ENCODE data around the gene MRPL20. TPM values are rescaled to one million over a fixed set of nuclear protein-coding genes. Genes with fewer than 3 reads are reported as not detected.

MRPL20 gene
- total and polyA plus RNA-seq, 5 experiments from 2014 or later: 162 to 233 (median 203) TPM

DNA sequence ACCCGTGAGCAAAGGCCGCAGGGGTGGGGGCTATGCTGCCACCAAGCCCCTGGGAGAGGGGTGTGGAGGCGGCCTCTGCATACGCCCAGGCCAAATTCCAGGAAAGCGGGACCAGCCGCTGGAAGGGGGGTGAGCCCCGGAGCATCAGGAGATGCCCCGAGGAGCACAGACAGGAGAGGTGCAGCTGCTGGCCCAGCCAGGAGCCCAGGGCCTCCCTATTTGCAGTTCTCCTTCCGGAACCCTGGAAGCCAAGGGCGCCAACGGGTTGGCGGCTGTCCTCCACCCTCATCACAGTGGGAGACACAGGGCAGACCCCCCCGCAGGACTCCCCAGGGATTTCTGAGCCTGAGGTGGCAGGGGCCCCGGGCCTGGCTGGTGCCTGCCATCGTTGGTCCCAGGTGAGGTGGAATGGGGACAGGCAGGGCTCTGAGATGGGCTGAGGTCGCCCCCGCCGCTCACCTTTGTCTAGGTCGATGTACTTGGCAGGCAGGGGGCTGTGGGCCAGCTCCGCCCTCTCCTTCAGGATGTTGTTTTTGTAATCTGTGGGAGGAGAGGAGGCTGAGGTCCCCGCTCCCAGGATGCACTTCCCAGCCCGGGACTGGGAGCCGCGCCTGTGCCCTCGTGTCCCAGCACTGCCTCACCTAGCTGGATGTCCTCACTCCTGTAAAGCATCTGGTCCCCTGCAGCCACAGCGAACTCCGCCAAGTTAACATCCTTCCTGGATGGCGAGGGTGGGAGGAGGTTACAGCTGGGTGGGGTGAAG, 53.5 kb downstream of the MRPL20 start:
- H3K27me3 Mint-ChIP-seq: peaks cover 0 to 13% (median 0%) of the 10 kb centered on the region in 5 donors
- H3K4me3 Mint-ChIP-seq: peak overlapping the region in 9 of 10 donors; percentile 29 to 83 (median 60)
- H3K9me3 Mint-ChIP-seq: no peaks in the 10 kb centered on the region
- H3K27ac Mint-ChIP-seq: peak overlapping the region in 4 of 10 donors; percentile 32 to 86 (median 66)
- no peaks in the 10 kb centered on the region for H3K36me3 Mint-ChIP-seq
- POLR2A ChIA-PET: interaction anchor here (1.0 to 7.4 kb wide), 4 partner anchors 12 to 54 kb away, joined by 3 to 105 read pairs (median 6); partner anchors contain the start of gene AURKAIP1
- ATAC-seq (no peak), DNase-seq (peak in 1 of 10 donors; percentile 27)
- H3K4me1 Mint-ChIP-seq: peaks cover 11 to 34% (median 28%) of the 10 kb centered on the region in 4 donors

- Mint-ChIP-seq H3K27me3 (peaks cover 0 to 13% (median 0%) of the 10 kb centered on the region in 5 donors), H3K4me3 (peak overlapping the region; percentile 25 to 85 (median 70)), H3K9me3 (no peaks in the 10 kb centered on the region), H3K27ac (peak overlapping the region in 9 of 10 donors; percentile 17 to 93 (median 66)), H3K4me1 (peaks cover 11 to 31% (median 25%) of the 10 kb centered on the region in 4 donors), H3K36me3 (no peaks in the 10 kb centered on the region)
- POLR2A ChIA-PET: interaction anchor here (0.6 to 7.4 kb wide), 3 partner anchors 19 to 339 kb away, joined by 3 to 105 read pairs (median 3); partner anchors contain the start of gene AURKAIP1
- ATAC-seq: no peak
- DNase-seq: no peak
These were observed 54.2 kb downstream of the MRPL20 start for GRCh38 chr1:1352786-1353388.

Other genes starting within 250 kb of the MRPL20 start
- not detected for gene TTLL10, start 233.4 kb downstream of the MRPL20 start, total RNA-seq
- not detected for gene TTLL10, start 233.4 kb downstream of the MRPL20 start, polyA plus RNA-seq
- gene TNFRSF18, start 200.7 kb downstream of the MRPL20 start, total RNA-seq: 1 to 10 TPM; 1.5 to 1.6 TPM
- gene TNFRSF18, start 200.7 kb downstream of the MRPL20 start, polyA plus RNA-seq: 1 to 10 TPM in 1 of 3 donors, not detected in 2; 2.3 TPM
- under 1 TPM; 0.44 to 0.73 TPM for gene TNFRSF4, start 193.1 kb downstream of the MRPL20 start, total RNA-seq
- under 1 TPM; 0.30 to 0.62 (median 0.30) TPM for gene TNFRSF4, start 193.1 kb downstream of the MRPL20 start, polyA plus RNA-seq
- 100 to 1,000 TPM; 110 to 115 TPM for gene SDF4, start 175.3 kb downstream of the MRPL20 start, total RNA-seq
- gene SDF4, start 175.3 kb downstream of the MRPL20 start, polyA plus RNA-seq: 10 to 100 TPM; 73.8 to 86.3 (median 76.7) TPM
- gene B3GALT6, start 175.1 kb downstream of the MRPL20 start, total RNA-seq: 10 to 100 TPM; 21.4 to 23.6 TPM
- 10 to 100 TPM in 2 of 3 donors, 1 to 10 TPM in 1; 8.8 to 24.6 (median 14.6) TPM for gene B3GALT6, start 175.1 kb downstream of the MRPL20 start, polyA plus RNA-seq
- 1 to 10 TPM; 5.0 to 7.1 TPM for gene C1QTNF12, start 160.6 kb downstream of the MRPL20 start, total RNA-seq
- under 1 TPM in 1 of 3 donors, not detected in 2; 0.22 TPM for gene C1QTNF12, start 160.6 kb downstream of the MRPL20 start, polyA plus RNA-seq
- gene UBE2J2, start 133.4 kb downstream of the MRPL20 start, total RNA-seq: 100 to 1,000 TPM; 104 to 105 TPM
- gene UBE2J2, start 133.4 kb downstream of the MRPL20 start, polyA plus RNA-seq: 10 to 100 TPM; 84.7 to 92.9 (median 85.8) TPM
- gene SCNN1D, start 126.9 kb downstream of the MRPL20 start, total RNA-seq: 10 to 100 TPM; 11.8 to 17.4 TPM
- gene SCNN1D, start 126.9 kb downstream of the MRPL20 start, polyA plus RNA-seq: under 1 TPM in 2 of 3 donors, not detected in 1; 0.06 to 0.58 TPM
- 10 to 100 TPM; 65.3 to 69.1 TPM for gene ACAP3, start 99.4 kb downstream of the MRPL20 start, total RNA-seq
- gene ACAP3, start 99.4 kb downstream of the MRPL20 start, polyA plus RNA-seq: 1 to 10 TPM; 2.0 to 6.7 (median 3.5) TPM
- gene PUSL1, start 98.7 kb downstream of the MRPL20 start, total RNA-seq: 10 to 100 TPM; 19.6 to 23.4 TPM
- 10 to 100 TPM; 14.5 to 18.2 (median 17.7) TPM for gene PUSL1, start 98.7 kb downstream of the MRPL20 start, polyA plus RNA-seq
- gene INTS11, start 82.6 kb downstream of the MRPL20 start, total RNA-seq: 100 to 1,000 TPM; 171 to 174 TPM
- gene INTS11, start 82.6 kb downstream of the MRPL20 start, polyA plus RNA-seq: 10 to 100 TPM; 51.7 to 65.1 (median 59.9) TPM
- 10 to 100 TPM; 25.5 to 25.9 TPM for gene CPTP, start 82.5 kb downstream of the MRPL20 start, total RNA-seq
- gene CPTP, start 82.5 kb downstream of the MRPL20 start, polyA plus RNA-seq: 10 to 100 TPM in 2 of 3 donors, 1 to 10 TPM in 1; 9.3 to 19.9 (median 11.6) TPM
- gene TAS1R3, start 76.0 kb downstream of the MRPL20 start, total RNA-seq: 1 to 10 TPM; 2.7 to 3.0 TPM
- gene TAS1R3, start 76.0 kb downstream of the MRPL20 start, polyA plus RNA-seq: under 1 TPM in 1 of 3 donors, not detected in 2; 0.10 TPM
- gene DVL1, start 57.9 kb downstream of the MRPL20 start, total RNA-seq: 10 to 100 TPM; 41.9 to 53.3 TPM
- gene DVL1, start 57.9 kb downstream of the MRPL20 start, polyA plus RNA-seq: 1 to 10 TPM in 2 of 3 donors, under 1 TPM in 1; 0.99 to 2.0 (median 1.4) TPM
- gene MXRA8, start 48.7 kb downstream of the MRPL20 start, total RNA-seq: 1 to 10 TPM; 7.4 to 7.7 TPM
- 10 to 100 TPM in 2 of 3 donors, 1 to 10 TPM in 1; 7.4 to 22.0 (median 19.7) TPM for gene MXRA8, start 48.7 kb downstream of the MRPL20 start, polyA plus RNA-seq
- gene AURKAIP1, start 32.1 kb downstream of the MRPL20 start, total RNA-seq: 10 to 100 TPM; 68.0 to 70.3 TPM
- 100 to 1,000 TPM; 146 to 169 (median 168) TPM for gene AURKAIP1, start 32.1 kb downstream of the MRPL20 start, polyA plus RNA-seq
- gene CCNL2, start 8.0 kb downstream of the MRPL20 start, total RNA-seq: 100 to 1,000 TPM; 399 to 406 TPM
- gene CCNL2, start 8.0 kb downstream of the MRPL20 start, polyA plus RNA-seq: 10 to 100 TPM; 13.4 to 28.1 (median 13.7) TPM
- gene ANKRD65, start 14.0 kb upstream of the MRPL20 start, total RNA-seq: not detected
- not detected for gene ANKRD65, start 14.0 kb upstream of the MRPL20 start, polyA plus RNA-seq
- not detected for gene VWA1, start 28.4 kb upstream of the MRPL20 start, total RNA-seq
- gene VWA1, start 28.4 kb upstream of the MRPL20 start, polyA plus RNA-seq: not detected
- gene ATAD3C, start 42.4 kb upstream of the MRPL20 start, total RNA-seq: under 1 TPM; 0.49 to 0.70 TPM
- gene ATAD3C, start 42.4 kb upstream of the MRPL20 start, polyA plus RNA-seq: 1 to 10 TPM in 2 of 3 donors, under 1 TPM in 1; 0.04 to 3.1 (median 2.1) TPM
- 10 to 100 TPM; 47.3 to 50.9 TPM for gene ATAD3B, start 64.5 kb upstream of the MRPL20 start, total RNA-seq
- 1 to 10 TPM; 2.4 to 5.6 (median 2.6) TPM for gene ATAD3B, start 64.5 kb upstream of the MRPL20 start, polyA plus RNA-seq
- gene ATAD3A, start 104.9 kb upstream of the MRPL20 start, total RNA-seq: 10 to 100 TPM; 24.7 to 27.5 TPM
- 10 to 100 TPM in 1 of 3 donors, 1 to 10 TPM in 2; 7.7 to 15.3 (median 8.5) TPM for gene ATAD3A, start 104.9 kb upstream of the MRPL20 start, polyA plus RNA-seq
- gene TMEM240, start 133.3 kb upstream of the MRPL20 start, total RNA-seq: 1 to 10 TPM; 3.4 TPM
- gene TMEM240, start 133.3 kb upstream of the MRPL20 start, polyA plus RNA-seq: not detected
- gene SSU72, start 167.6 kb upstream of the MRPL20 start, total RNA-seq: 100 to 1,000 TPM; 158 to 162 TPM
- 100 to 1,000 TPM; 219 to 290 (median 248) TPM for gene SSU72, start 167.6 kb upstream of the MRPL20 start, polyA plus RNA-seq
- gene FNDC10, start 192.8 kb upstream of the MRPL20 start, total RNA-seq: 1 to 10 TPM; 3.7 to 3.8 TPM
- gene FNDC10, start 192.8 kb upstream of the MRPL20 start, polyA plus RNA-seq: 1 to 10 TPM in 1 of 3 donors, under 1 TPM in 2; 0.75 to 2.4 (median 0.89) TPM
- 100 to 1,000 TPM; 109 to 122 TPM for gene MIB2, start 208.2 kb upstream of the MRPL20 start, total RNA-seq
- gene MIB2, start 208.2 kb upstream of the MRPL20 start, polyA plus RNA-seq: 10 to 100 TPM; 23.6 to 31.1 (median 27.2) TPM
- gene MMP23B, start 224.9 kb upstream of the MRPL20 start, total RNA-seq: 1 to 10 TPM; 3.6 to 6.1 TPM
- 1 to 10 TPM in 2 of 3 donors, not detected in 1; 1.1 to 2.4 TPM for gene MMP23B, start 224.9 kb upstream of the MRPL20 start, polyA plus RNA-seq